ENCODE data around the gene CIZ1. TPM values are rescaled to one million over a fixed set of nuclear protein-coding genes. Genes with fewer than 3 reads are reported as not detected.

CIZ1 gene
- polyA plus RNA-seq, 1 of the 3 experiments (the other 2 are of a cell fraction): 37.0 TPM

DNA sequence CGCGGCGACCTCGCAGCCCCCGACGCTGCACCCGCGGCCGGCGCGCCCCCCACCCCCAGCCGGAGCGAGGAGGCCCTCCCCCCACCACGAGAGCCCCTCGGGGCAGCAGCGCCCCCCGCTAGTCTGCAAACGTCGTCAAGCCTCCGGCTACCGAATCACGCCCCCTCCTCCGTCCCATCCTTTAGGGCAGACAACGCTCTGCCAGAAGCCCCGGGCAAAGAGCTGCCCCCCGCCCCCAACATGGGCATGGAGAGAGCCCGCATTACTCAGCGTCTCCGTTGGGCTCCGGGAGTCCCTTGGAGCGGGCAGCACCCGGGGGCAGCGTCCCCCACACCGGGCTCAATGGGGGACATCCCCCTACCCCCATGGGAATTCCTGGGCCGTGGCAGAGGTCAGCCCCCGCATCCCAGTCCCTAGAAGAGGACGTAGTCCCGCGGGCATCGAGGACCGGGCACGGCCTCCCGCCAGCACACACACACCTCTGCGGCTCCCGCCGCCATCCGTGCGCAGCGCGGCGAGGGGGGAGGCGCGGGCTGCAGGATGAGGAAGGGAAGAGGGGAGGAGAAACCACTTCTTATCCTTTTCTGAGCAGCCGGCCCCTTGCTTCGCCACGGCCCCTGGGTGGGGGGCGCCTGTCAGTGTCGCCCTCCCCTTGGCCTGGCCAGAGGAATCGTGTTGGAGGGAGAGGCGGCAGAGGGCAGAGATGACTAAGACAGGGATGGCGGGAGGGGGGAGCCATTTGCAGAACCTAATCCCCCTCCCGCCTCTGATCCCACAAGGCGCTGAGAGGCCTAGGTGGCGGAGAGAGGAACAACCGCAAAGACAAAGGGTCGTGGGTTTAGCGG, 12.6 kb upstream of the CIZ1 start:
- Histone ChIP-seq H4K20me1 (ENCODE audit: insufficient read depth) (no peaks in the 10 kb centered on the region), H3K4me1 (ENCODE audit: control insufficient read depth in 1 of 2, insufficient read depth in 2 of 2, low read depth in 1 of 2, low read length in 1 of 2) (peaks cover 0 to 20% of the 10 kb centered on the region in 2 experiments; a peak in 1 of 4 replicates), H3K36me3 (replicated peaks in 1 of 2; ENCODE audit: control insufficient read depth in 1 of 2, insufficient read depth in 2 of 2, low read length in 1 of 2) (peaks cover 0 to 3% of the 10 kb centered on the region in 2 experiments), H3K4me3 (ENCODE audit: low read depth in 2 of 2, low read length in 1 of 2) (peak overlapping the region; percentile 64 to 76), H3K9me3 (no peaks in the 10 kb centered on the region), H3K27ac (ENCODE audit: low read depth in 2 of 2, low read length in 1 of 2) (peak overlapping the region; percentile 48 to 84; a peak in 3 of 4 replicates), H3K9ac (peak overlapping the region; percentile 72), H2AFZ (ENCODE audit: low read depth) (peak overlapping the region; percentile 67; the same call in 1 of the 2 replicates), H3K4me2 (peak overlapping the region; percentile 90), H3F3A (replicated peaks; ENCODE audit: insufficient read depth) (peaks cover 16% of the 10 kb centered on the region), H3K9me2 (no peaks in the 10 kb centered on the region), H3K79me2 (ENCODE audit: insufficient read depth) (peaks cover 24% of the 10 kb centered on the region), H3K27me3 (ENCODE audit: insufficient read depth) (no peaks in the 10 kb centered on the region)
- TF ChIP-seq NRF1 (IDR thresholded peaks at IDR 0.05; ENCODE audit: low read depth, low read length) (0 out of 2 replicates have a peak, but pooled peaks have one; percentile 28), MXI1 (IDR thresholded peaks at IDR 0.05; ENCODE audit: low read depth, low read length) (peak; percentile 82; the same call in 1 of the 2 replicates), GABPA (IDR thresholded peaks at IDR 0.05; ENCODE audit: low read depth) (no peak), RXRA (IDR thresholded peaks at IDR 0.05; ENCODE audit: borderline replicate concordance, low read depth) (peak; percentile 12; the same call in 1 of the 2 replicates), YY1 (IDR thresholded peaks at IDR 0.05; ENCODE audit: low read depth) (peak; percentile 64; the same call in 1 of the 2 replicates), NFIC (IDR thresholded peaks at IDR 0.05; ENCODE audit: borderline replicate concordance) (no peak), FOSL2 (IDR thresholded peaks at IDR 0.05; ENCODE audit: borderline replicate concordance, low read depth) (peak; percentile 60), EP300 (IDR thresholded peaks at IDR 0.05; ENCODE audit: borderline replicate concordance in 1 of 2, low read depth in 1 of 2, low read length in 1 of 2) (peak in 1 of 2 experiments; percentile 19; a peak in 1 of 4 replicates), POLR2AphosphoS5 (IDR thresholded peaks at IDR 0.05; ENCODE audit: low read depth, low read length) (no peak), TAF1 (IDR thresholded peaks at IDR 0.05; ENCODE audit: borderline replicate concordance, low read depth, low read length) (peak; percentile 33; the same call in 1 of the 2 replicates), TCF12 (IDR thresholded peaks at IDR 0.05) (peak; percentile 10; the same call in 1 of the 2 replicates), JUND (IDR thresholded peaks at IDR 0.05) (peak; percentile 0; the same call in 1 of the 2 replicates), FOXM1 (IDR thresholded peaks at IDR 0.05; ENCODE audit: low read depth) (0 out of 2 replicates have a peak, but pooled peaks have one; percentile 28)
- TF ChIP-seq, protein P1, sequence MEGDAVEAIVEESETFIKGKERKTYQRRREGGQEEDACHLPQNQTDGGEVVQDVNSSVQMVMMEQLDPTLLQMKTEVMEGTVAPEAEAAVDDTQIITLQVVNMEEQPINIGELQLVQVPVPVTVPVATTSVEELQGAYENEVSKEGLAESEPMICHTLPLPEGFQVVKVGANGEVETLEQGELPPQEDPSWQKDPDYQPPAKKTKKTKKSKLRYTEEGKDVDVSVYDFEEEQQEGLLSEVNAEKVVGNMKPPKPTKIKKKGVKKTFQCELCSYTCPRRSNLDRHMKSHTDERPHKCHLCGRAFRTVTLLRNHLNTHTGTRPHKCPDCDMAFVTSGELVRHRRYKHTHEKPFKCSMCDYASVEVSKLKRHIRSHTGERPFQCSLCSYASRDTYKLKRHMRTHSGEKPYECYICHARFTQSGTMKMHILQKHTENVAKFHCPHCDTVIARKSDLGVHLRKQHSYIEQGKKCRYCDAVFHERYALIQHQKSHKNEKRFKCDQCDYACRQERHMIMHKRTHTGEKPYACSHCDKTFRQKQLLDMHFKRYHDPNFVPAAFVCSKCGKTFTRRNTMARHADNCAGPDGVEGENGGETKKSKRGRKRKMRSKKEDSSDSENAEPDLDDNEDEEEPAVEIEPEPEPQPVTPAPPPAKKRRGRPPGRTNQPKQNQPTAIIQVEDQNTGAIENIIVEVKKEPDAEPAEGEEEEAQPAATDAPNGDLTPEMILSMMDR (IDR thresholded peaks at IDR 0.05): peak; percentile 13; the same call in 1 of the 2 replicates
- TF ChIP-seq, protein P2, sequence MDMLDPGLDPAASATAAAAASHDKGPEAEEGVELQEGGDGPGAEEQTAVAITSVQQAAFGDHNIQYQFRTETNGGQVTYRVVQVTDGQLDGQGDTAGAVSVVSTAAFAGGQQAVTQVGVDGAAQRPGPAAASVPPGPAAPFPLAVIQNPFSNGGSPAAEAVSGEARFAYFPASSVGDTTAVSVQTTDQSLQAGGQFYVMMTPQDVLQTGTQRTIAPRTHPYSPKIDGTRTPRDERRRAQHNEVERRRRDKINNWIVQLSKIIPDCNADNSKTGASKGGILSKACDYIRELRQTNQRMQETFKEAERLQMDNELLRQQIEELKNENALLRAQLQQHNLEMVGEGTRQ (IDR thresholded peaks at IDR 0.05; ENCODE audit: borderline replicate concordance, low read depth, low read length): no peak
- TF ChIP-seq, protein P3, sequence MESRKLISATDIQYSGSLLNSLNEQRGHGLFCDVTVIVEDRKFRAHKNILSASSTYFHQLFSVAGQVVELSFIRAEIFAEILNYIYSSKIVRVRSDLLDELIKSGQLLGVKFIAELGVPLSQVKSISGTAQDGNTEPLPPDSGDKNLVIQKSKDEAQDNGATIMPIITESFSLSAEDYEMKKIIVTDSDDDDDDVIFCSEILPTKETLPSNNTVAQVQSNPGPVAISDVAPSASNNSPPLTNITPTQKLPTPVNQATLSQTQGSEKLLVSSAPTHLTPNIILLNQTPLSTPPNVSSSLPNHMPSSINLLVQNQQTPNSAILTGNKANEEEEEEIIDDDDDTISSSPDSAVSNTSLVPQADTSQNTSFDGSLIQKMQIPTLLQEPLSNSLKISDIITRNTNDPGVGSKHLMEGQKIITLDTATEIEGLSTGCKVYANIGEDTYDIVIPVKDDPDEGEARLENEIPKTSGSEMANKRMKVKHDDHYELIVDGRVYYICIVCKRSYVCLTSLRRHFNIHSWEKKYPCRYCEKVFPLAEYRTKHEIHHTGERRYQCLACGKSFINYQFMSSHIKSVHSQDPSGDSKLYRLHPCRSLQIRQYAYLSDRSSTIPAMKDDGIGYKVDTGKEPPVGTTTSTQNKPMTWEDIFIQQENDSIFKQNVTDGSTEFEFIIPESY (IDR thresholded peaks at IDR 0.05; ENCODE audit: borderline replicate concordance, low read depth): no peak
- TF ChIP-seq, protein P4, sequence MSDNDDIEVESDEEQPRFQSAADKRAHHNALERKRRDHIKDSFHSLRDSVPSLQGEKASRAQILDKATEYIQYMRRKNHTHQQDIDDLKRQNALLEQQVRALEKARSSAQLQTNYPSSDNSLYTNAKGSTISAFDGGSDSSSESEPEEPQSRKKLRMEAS (IDR thresholded peaks at IDR 0.05; ENCODE audit: low read depth): peak; percentile 67
- POLR2A ChIA-PET: interaction anchor here (1.0 kb wide), 2 partner anchors 11 to 42 kb away, joined by 3 to 4 read pairs; no protein-coding TSS in a partner anchor
- CTCF ChIA-PET: interaction anchor here (0.6 to 2.7 kb wide), 14 partner anchors 8 to 201 kb away, joined by 3 to 10 read pairs (median 4); no protein-coding TSS in a partner anchor
- DNase-seq: peak; percentile 86
- WGBS (ENCODE audit: low lambda C conversion rate): 0% methylated on average over 16 of the region's 67 CpGs

Data from SK-N-SH (cell line).